Neutrophil (primary cell): ENCODE measurements around the gene PXDC1.

ENCODE experiments used
- H3K27ac ChIP-seq: fragments of 200-600 bp; sonication (generic); 2 replicates; pipeline ENCODE4 v1.5.1; 2016; ENCODE audit warnings: mild to moderate bottlenecking, moderate library complexity
- H3K27me3 ChIP-seq: fragments of 200-600 bp; sonication (generic); 2 replicates; pipeline ENCODE4 v1.6.0; 2016; ENCODE audit warnings: mild to moderate bottlenecking
- H3K36me3 ChIP-seq: fragments of 200-600 bp; sonication (generic); 2 replicates; pipeline ENCODE4 v1.5.1; 2017
- H3K4me1 ChIP-seq, 2 experiments: fragments of 200-600 bp in 1 of 2; sonication (generic) in 1 of 2; 1 replicate in 1 of 2; 2 replicates in 1 of 2; pipeline versions ENCODE4 v1.5.1 to v1.6.1; 2013 to 2016; ENCODE audit warnings: low read depth in 1 of 2, low read length in 1 of 2, mild to moderate bottlenecking in 1 of 2, moderate library complexity in 1 of 2; ENCODE audit not compliant: control insufficient read depth in 1 of 2, insufficient read depth in 1 of 2
- H3K4me3 ChIP-seq, 2 experiments: fragments of 200-600 bp in 1 of 2; sonication (generic) in 1 of 2; 1 replicate in 1 of 2; 2 replicates in 1 of 2; pipeline ENCODE4 v1.5.1; 2013 to 2016; ENCODE audit warnings: low read depth in 1 of 2, low read length in 1 of 2, mild to moderate bottlenecking in 1 of 2, moderate library complexity in 1 of 2
- H3K9me3 ChIP-seq: fragments of 200-600 bp; sonication (generic); 2 replicates; pipeline ENCODE4 v1.5.1; 2016
- TF ChIP-seq, protein P1 (sequence below): fragments of 200-600 bp; sonication (generic); IDR thresholded peaks from 2 replicates; pipeline ENCODE4 v1.5.1; 2016; ENCODE audit warnings: antibody characterized with exemption

PXDC1 gene

DNA sequence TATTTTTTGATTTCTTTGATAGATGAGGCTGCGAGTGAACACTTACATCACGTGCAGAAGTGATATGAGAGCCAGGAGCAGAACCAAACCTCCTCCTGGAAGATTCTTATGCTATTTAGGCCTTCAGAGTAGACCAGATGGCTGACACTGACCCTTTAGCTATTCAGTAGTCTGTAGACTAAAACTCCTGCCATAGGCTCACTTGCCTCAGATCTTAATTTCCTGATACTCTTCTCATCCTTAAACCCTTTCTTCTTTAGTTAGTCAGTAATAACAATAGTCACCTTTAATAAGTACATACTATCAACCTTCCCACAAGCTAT, 45.2 kb upstream of the PXDC1 start:
- H3K9me3 ChIP-seq: no peaks in the 10 kb centered on the region
- no peaks in the 10 kb centered on the region for H3K27me3 ChIP-seq
- no peak overlapping the region for H3K27ac ChIP-seq
- no peaks in the 10 kb centered on the region for H3K36me3 ChIP-seq
- H3K4me1 ChIP-seq: no peaks in the 10 kb centered on the region
- TF ChIP-seq, protein P1, sequence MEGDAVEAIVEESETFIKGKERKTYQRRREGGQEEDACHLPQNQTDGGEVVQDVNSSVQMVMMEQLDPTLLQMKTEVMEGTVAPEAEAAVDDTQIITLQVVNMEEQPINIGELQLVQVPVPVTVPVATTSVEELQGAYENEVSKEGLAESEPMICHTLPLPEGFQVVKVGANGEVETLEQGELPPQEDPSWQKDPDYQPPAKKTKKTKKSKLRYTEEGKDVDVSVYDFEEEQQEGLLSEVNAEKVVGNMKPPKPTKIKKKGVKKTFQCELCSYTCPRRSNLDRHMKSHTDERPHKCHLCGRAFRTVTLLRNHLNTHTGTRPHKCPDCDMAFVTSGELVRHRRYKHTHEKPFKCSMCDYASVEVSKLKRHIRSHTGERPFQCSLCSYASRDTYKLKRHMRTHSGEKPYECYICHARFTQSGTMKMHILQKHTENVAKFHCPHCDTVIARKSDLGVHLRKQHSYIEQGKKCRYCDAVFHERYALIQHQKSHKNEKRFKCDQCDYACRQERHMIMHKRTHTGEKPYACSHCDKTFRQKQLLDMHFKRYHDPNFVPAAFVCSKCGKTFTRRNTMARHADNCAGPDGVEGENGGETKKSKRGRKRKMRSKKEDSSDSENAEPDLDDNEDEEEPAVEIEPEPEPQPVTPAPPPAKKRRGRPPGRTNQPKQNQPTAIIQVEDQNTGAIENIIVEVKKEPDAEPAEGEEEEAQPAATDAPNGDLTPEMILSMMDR: no peak
- no peak overlapping the region for H3K4me3 ChIP-seq

DNA sequence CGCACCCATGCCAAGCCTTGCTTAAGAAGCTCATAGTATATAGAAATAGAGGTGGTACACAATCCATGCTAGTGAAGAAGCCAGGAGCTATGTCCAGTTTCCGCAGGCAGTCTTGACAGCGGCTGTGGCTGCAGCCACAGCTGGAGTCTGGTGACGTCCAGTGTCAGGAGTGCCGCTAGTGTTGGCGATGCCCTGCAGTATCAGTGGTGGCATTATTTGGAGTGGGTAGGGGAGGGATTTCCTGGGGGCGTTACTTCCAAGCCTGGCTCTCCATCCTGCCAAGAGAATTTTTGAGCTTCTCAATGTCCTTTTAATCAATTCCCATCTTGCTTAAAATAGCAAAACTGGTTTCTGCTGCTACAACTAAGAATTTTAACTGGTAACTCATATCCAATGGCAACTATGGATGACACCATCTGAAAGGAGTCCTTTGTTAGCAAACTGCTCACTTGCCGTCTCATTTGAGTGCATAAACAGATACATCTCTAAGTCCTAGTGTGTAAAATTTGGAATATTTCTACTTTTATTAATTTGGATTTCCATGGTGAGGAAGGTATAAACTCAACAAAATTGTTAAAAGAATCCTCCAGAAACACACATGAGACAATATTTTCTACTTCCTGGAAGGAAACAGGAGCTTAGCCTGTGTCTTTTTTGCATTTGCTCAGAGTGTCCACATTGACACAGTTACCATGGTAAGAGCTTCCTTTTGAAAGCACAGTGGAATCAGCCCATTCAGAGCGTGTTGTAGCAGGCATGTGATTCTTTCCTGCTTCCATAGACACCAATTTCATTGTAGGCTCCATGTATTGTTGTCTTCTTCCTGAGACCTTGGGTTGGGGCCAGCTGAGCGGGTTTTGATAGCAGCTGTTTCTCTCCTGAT, 44.6 kb upstream of the PXDC1 start:
- Histone ChIP-seq H3K4me1 (no peaks in the 10 kb centered on the region), H3K36me3 (no peaks in the 10 kb centered on the region), H3K27ac (no peak overlapping the region), H3K27me3 (no peaks in the 10 kb centered on the region), H3K9me3 (no peaks in the 10 kb centered on the region), H3K4me3 (no peak overlapping the region)
- TF ChIP-seq, protein P1: no peak

DNA sequence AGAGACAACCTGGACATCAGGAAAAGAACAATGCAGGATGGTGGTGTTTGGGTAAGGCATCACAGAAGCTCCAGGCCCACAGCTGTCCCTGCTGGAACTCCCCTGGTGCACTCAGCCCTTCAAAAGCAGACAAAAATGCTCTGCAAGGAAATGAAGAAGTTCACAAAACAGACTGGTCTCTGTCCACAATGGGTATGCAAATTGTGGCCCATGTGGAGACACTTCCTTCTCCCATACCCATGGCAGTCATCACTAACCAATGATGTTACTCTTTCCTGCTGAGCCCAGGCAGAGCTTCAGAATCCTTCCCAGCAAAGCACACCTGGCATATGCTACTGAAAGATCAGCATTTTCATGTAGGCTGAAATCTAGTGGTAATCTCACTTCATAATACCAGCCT, 42.6 kb upstream of the PXDC1 start:
- no peaks in the 10 kb centered on the region for H3K9me3 ChIP-seq
- H3K27me3 ChIP-seq: no peaks in the 10 kb centered on the region
- TF ChIP-seq, protein P1: no peak
- H3K4me3 ChIP-seq: no peak overlapping the region
- H3K27ac ChIP-seq: no peak overlapping the region
- H3K4me1 ChIP-seq: no peaks in the 10 kb centered on the region
- H3K36me3 ChIP-seq: no peaks in the 10 kb centered on the region

DNA sequence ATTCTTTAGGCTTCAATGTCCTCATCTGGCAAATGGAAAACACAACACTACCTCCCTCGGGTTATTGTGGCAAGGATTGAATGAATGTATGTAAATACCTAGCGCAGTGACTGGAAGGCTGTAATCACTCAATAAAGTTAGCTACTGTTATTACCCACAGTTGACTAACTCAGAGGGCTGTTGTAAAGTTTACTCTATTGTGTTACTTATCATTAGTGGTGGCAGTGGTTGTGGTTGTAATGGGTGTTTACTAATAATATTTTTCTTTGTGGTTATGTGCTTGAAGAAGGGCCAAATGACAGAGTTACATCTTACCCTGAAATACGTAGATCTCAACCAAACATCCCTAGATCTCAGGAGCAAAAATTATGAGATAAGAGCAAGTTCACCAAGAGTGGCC, 42.0 kb upstream of the PXDC1 start:
- Histone ChIP-seq H3K4me3 (no peak overlapping the region), H3K27ac (no peak overlapping the region), H3K4me1 (no peaks in the 10 kb centered on the region), H3K36me3 (no peaks in the 10 kb centered on the region), H3K27me3 (no peaks in the 10 kb centered on the region), H3K9me3 (no peaks in the 10 kb centered on the region)
- TF ChIP-seq, protein P1: no peak

DNA sequence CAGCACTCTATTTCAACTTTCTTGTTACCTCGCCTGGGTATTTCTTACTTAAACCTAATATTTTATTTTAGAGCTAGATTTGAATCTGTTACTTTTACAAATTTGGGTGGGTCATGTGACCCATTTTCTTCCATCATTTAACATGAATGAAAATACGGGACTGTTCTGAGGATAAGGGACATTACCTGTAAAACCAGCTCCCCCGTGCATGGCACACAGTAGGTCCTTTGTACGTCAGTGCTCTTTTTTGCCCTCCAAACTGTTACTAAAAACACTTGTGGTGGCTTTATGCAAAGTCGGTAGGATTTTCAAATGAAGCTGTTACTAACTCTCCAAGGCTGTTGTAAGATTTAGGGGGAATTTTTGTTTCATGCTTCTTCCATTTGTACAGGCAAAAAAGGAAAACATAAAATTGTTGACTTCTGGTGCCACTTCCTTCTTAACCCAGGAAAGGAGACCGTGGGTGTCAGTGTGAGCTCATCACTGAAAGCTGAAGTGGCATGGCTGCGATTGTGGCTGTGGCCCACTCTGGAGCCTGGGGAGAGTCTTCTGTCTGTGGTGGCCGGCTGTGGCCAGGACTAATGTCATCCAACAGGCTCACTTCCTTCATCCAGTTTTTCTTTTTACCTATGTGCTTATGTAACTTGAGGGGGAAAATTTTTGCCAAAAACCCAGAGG, 40.2 kb upstream of the PXDC1 start:
- Histone ChIP-seq H3K4me1 (no peaks in the 10 kb centered on the region), H3K9me3 (no peaks in the 10 kb centered on the region), H3K4me3 (no peak overlapping the region), H3K27me3 (no peaks in the 10 kb centered on the region), H3K27ac (no peak overlapping the region), H3K36me3 (no peaks in the 10 kb centered on the region)
- TF ChIP-seq, protein P1: no peak
